ENCODE results near the gene APOL2. TPM values are rescaled to one million over a fixed set of nuclear protein-coding genes. Genes with fewer than 3 reads are reported as not detected.

The APOL2 gene
- total RNA-seq, 1 experiment from 2014 or later = 10.0 TPM

DNA sequence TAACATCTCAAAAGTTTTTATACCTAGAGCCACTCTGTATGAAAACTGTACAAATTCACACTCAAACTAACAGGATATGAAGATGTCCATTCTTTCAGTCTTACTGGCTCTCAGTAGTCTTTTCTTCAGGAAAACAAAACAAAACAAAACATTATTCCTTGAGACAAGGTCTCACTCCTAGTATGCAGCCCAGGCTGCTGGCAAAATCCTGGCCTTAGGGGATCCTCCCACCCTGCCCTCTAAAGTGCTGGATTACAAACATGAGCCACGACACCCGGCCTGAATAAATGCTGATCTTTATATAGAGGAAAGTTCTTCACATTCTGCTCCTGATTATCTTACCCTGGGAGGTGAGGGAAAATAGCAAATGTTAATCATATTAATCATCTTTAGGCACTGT is 5.1 kb downstream of the APOL2 start:
- no peak overlapping the region for H3K4me3 ChIP-seq (ENCODE audit: low read depth, low read length)
- TF ChIP-seq, protein P1, sequence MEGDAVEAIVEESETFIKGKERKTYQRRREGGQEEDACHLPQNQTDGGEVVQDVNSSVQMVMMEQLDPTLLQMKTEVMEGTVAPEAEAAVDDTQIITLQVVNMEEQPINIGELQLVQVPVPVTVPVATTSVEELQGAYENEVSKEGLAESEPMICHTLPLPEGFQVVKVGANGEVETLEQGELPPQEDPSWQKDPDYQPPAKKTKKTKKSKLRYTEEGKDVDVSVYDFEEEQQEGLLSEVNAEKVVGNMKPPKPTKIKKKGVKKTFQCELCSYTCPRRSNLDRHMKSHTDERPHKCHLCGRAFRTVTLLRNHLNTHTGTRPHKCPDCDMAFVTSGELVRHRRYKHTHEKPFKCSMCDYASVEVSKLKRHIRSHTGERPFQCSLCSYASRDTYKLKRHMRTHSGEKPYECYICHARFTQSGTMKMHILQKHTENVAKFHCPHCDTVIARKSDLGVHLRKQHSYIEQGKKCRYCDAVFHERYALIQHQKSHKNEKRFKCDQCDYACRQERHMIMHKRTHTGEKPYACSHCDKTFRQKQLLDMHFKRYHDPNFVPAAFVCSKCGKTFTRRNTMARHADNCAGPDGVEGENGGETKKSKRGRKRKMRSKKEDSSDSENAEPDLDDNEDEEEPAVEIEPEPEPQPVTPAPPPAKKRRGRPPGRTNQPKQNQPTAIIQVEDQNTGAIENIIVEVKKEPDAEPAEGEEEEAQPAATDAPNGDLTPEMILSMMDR (IDR thresholded peaks at IDR 0.05; ENCODE audit: insufficient read depth in 1 of 2, low read depth in 1 of 2, low read length in 1 of 2, severe bottlenecking in 1 of 2, unreplicated experiment in 1 of 2) = no peak
- intact Hi-C loops (cut with micrococcal nuclease; ENCODE audit: unreplicated experiment) = no loop called here
- Mint-ChIP-seq H3K9me3 (ENCODE audit: unreplicated experiment) (no peaks in the 10 kb centered on the region), H3K27me3 (ENCODE audit: insufficient read depth, unreplicated experiment) (no peaks in the 10 kb centered on the region), H3K4me3 (ENCODE audit: unreplicated experiment) (no peak overlapping the region), H3K36me3 (ENCODE audit: insufficient read depth, unreplicated experiment) (no peaks in the 10 kb centered on the region), H3K4me1 (ENCODE audit: low read depth, unreplicated experiment) (peaks cover 4% of the 10 kb centered on the region), H3K27ac (ENCODE audit: unreplicated experiment) (no peak overlapping the region)
- no TSS peak for BruUV-seq (replicated peaks)
- no peaks in the 10 kb centered on the region for H3K4me1 ChIP-seq
- CTCF ChIA-PET = no interaction called here
- H3K9me3 ChIP-seq = no peaks in the 10 kb centered on the region
- no peak for DNase-seq
- POLR2A ChIA-PET = no interaction called here
- H3K36me3 ChIP-seq (ENCODE audit: control insufficient read depth, insufficient read depth, low read length) = no peaks in the 10 kb centered on the region
- no peaks in the 10 kb centered on the region for H3K27me3 ChIP-seq (replicated peaks; ENCODE audit: control insufficient read depth, insufficient read depth, low read length)

GRCh38 chr22:36233796-36234195 is 5.5 kb downstream of the APOL2 start:
- no peaks in the 10 kb centered on the region for H3K9me3 Mint-ChIP-seq (ENCODE audit: unreplicated experiment)
- intact Hi-C loops (cut with micrococcal nuclease; ENCODE audit: unreplicated experiment) = no loop called here
- no TSS peak for BruUV-seq (replicated peaks)
- no peaks in the 10 kb centered on the region for H3K4me1 Mint-ChIP-seq (ENCODE audit: low read depth, unreplicated experiment)
- CTCF ChIA-PET = no interaction called here
- POLR2A ChIA-PET = no interaction called here
- TF ChIP-seq, protein P1 (IDR thresholded peaks at IDR 0.05; ENCODE audit: insufficient read depth in 1 of 2, low read depth in 1 of 2, low read length in 1 of 2, severe bottlenecking in 1 of 2, unreplicated experiment in 1 of 2) = no peak
- Histone ChIP-seq H3K9me3 (no peaks in the 10 kb centered on the region), H3K4me3 (ENCODE audit: low read depth, low read length) (no peak overlapping the region), H3K4me1 (no peaks in the 10 kb centered on the region), H3K27me3 (replicated peaks; ENCODE audit: control insufficient read depth, insufficient read depth, low read length) (no peaks in the 10 kb centered on the region), H3K36me3 (ENCODE audit: control insufficient read depth, insufficient read depth, low read length) (no peaks in the 10 kb centered on the region)
- H3K27ac Mint-ChIP-seq (ENCODE audit: unreplicated experiment) = no peak overlapping the region
- no peak overlapping the region for H3K4me3 Mint-ChIP-seq (ENCODE audit: unreplicated experiment)
- H3K36me3 Mint-ChIP-seq (ENCODE audit: insufficient read depth, unreplicated experiment) = no peaks in the 10 kb centered on the region
- no peaks in the 10 kb centered on the region for H3K27me3 Mint-ChIP-seq (ENCODE audit: insufficient read depth, unreplicated experiment)
- DNase-seq = no peak

DNA sequence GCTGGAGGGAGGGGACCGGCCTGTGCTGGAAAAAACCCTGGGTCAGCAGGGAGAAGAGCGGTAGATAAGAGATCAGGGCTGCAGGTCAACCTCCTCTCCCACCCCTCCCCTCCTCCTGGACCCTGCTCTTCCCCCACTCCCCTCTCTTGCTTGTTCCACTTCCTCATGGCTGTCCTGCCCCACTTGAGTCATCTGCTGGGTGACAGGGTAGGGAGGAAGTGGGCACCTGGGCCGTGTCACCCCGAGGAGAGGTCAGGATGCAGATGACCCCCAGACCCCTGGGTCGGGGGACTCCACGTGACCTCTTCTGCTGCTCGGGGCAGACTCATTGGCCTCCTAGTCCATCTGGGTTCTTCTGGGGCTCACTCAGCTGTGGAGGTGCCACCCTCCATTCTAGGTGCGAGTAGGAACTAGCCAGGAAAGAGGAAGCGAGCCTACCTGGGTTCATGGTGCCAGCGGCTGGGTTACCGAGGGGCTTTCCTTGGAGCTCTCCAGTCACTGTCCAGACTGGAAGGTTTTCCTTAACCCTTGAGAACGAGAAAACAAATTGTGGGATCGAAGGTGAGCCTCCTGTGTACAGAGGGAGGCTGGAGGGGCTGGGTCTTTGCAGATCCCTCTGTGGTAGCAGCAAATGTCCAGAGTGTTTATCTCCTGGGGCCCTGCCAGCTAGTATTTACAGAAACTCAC is 6.5 kb downstream of the APOL2 start:
- DNase-seq = no peak
- TF ChIP-seq, protein P1 (IDR thresholded peaks at IDR 0.05; ENCODE audit: insufficient read depth in 1 of 2, low read depth in 1 of 2, low read length in 1 of 2, severe bottlenecking in 1 of 2, unreplicated experiment in 1 of 2) = no peak
- BruUV-seq (replicated peaks) = no TSS peak
- Histone ChIP-seq H3K36me3 (ENCODE audit: control insufficient read depth, insufficient read depth, low read length) (no peaks in the 10 kb centered on the region), H3K27me3 (replicated peaks; ENCODE audit: control insufficient read depth, insufficient read depth, low read length) (no peaks in the 10 kb centered on the region), H3K4me1 (no peaks in the 10 kb centered on the region), H3K9me3 (no peaks in the 10 kb centered on the region), H3K4me3 (ENCODE audit: low read depth, low read length) (no peak overlapping the region)
- ChIA-PET CTCF (no interaction called here), POLR2A (interaction anchor here (0.6 kb wide), 1 partner anchor 103 kb away, joined by 3 read pairs; no protein-coding TSS in a partner anchor)
- no peaks in the 10 kb centered on the region for H3K9me3 Mint-ChIP-seq (ENCODE audit: unreplicated experiment)
- H3K4me3 Mint-ChIP-seq (ENCODE audit: unreplicated experiment) = no peak overlapping the region
- no peaks in the 10 kb centered on the region for H3K4me1 Mint-ChIP-seq (ENCODE audit: low read depth, unreplicated experiment)
- no peaks in the 10 kb centered on the region for H3K27me3 Mint-ChIP-seq (ENCODE audit: insufficient read depth, unreplicated experiment)
- intact Hi-C loops (cut with micrococcal nuclease; ENCODE audit: unreplicated experiment) = no loop called here
- H3K27ac Mint-ChIP-seq (ENCODE audit: unreplicated experiment) = no peak overlapping the region
- no peaks in the 10 kb centered on the region for H3K36me3 Mint-ChIP-seq (ENCODE audit: insufficient read depth, unreplicated experiment)
